HG02973 (cell line): ENCODE measurements around the gene PPP1R14B.
A peak's percentile ranks its signal among the peaks of the same experiment; 100 is the strongest.

Experiments used
- ATAC-seq: cut with Tn5 transposase; IDR thresholded peaks from one replicate; pipeline ENCODE4 v1.9.1; 2021; ENCODE audit warnings: moderate library complexity; ENCODE audit not compliant: unreplicated experiment

The PPP1R14B gene

DNA sequence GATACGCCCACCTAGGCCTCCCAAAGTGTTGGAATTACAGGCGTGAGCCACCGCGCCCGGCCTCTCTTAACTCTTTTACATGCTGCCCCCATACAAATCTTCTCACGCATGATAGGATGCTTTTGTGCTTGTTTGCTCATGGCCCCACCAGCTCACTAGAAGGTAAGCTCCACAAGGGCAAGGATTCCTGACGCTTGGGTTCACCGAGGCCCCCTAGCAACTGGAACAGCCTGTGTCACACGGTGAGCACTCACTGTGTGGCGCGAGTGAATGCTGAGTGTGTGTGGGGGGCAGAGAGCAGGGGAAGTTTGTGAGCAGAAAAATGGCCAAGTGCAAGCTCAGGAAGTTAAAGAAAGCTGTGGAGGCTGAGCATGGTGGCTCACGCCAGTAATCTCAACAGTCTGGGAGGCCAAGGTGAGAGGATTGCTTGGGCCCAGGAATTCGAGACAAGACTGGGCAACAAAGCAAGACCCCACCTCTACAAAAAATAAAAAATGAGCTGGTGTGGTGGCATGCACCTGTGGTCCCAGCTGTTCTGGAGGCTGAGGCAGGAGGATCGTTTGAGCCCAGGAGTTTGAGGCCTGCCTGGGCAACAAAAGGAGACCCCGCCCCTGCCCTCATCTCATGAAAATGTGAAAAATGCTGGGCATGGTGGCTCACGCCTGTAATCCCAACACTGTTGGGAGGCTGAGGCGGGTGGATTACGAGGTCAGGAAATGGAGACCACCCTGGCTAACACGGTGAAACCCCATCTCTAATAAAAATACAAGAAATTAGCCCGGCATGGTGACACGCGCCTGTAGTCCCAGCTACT lies 35.4 kb upstream of the PPP1R14B start:
- no peak for ATAC-seq

DNA sequence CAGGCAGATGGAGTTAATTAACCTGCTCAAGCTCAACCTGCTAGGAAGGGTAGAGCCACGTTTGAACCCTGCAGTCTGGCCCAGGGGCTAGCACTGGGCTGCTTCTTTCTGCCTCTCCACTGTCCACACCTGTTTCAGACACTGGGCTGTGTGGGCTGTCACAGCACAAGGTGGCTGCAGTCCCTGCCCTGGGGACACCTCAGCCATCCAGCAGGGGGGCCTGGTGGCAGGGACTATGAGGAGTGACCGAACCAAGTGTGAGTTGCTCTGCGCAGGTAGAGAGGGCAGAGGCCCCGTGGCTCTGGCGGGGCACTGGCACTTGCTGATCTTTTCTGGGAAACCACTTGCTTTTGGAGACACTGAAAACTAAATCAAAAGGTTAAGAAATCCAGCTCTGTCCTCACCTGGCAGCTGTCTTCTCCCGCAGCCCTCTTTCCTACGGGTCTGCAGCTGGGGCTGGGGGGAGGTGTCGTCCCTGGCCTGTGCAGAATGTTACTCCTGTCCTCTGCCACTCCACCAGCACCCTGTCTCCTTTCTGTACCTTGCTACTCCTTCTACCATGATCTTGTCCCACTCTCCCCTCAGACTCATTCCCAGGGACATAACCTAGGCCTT lies 31.9 kb upstream of the PPP1R14B start:
- no peak for ATAC-seq

DNA sequence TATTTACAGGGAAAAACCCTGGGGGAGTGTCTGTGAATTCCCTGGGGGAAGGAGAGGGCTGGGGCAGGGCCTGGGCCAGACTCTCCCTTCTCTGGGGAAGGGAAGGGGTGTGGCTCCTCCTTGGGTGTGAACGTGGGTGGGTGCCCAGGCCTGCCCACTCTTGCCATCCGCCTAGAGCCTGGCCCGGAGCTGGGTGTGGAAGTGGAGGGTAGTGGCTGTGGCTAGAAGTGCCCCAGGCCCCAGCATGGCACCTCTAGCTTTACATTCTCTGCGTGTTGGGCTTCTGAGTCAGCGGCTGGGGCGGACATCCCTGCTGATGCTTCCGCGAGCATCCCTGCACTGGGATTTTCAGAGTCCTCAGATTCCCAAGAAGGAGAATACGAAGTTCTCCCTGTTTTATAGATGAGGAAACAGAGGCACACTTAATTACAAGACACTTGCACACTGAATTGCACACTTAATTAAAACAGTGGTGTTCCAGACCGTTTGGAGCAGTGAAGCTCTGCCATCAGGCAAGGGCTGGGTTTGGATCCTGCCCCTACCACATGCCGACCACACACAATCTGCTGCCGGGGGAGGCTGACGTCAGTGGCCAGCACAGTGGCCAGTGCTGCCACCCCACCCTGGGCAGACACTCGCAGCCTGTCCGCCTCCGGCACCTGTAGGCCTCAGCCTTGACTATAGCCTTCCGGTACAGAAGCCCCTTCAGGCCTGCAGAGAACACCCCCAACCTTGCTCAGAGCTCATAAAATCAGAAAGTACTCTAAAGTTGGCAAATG lies 30.1 kb upstream of the PPP1R14B start:
- no peak for ATAC-seq

DNA sequence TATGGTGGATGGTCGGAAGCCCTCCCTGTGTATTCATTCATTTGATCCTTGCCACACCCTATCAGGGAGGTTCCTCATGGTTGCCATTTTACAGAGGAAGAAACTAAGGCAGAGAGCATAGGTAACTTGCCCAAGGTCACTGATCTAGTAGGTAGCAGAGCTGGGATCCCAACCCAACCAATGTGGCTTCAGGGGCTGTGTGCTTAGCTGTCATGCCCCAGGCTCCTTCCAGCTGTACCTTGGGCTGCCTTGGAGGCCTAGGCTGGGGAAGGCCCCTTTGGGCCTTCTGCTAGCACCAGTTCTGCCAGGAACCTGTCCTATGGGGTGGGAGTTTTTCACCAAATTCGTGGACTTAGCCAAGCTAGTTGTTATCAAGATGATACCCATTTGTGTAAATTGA lies 29.1 kb upstream of the PPP1R14B start:
- ATAC-seq: no peak

DNA sequence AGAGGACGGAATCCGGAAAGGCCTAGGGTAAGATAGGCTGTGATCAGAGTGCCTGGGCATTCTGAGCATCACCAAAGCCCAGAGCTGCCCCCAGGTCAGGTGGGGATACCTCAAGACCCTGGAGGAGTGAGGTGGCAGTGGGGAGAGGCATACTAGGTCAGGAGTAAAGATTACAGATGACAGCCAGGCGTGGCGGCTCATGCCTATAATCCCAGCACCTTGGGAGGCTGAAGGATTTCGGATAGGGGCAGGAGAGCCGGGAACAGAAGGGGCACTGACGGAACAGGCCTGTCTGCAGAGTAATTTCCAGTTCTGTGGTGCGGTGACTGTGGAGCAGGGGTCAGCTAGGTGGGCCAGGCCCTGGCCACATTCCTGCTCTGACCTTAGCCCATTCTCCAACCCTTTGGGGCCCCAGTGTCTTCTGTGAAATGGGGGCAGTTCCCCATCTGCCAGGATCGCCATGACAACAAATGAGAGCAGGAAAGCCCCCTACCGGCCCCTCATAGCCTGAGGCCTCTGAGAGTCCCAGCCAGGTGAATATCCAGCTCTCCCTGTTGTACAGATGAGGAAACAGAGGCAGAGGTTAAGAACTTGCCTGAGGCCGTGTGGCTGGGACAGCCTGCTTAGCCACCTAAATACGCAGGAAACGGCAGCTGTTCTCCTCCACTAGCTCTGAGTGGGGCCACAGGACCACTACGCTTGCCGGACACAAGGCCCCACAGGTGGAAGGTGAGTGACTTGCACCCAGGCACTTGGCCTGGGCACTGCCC lies 28.5 kb upstream of the PPP1R14B start:
- no peak for ATAC-seq

DNA sequence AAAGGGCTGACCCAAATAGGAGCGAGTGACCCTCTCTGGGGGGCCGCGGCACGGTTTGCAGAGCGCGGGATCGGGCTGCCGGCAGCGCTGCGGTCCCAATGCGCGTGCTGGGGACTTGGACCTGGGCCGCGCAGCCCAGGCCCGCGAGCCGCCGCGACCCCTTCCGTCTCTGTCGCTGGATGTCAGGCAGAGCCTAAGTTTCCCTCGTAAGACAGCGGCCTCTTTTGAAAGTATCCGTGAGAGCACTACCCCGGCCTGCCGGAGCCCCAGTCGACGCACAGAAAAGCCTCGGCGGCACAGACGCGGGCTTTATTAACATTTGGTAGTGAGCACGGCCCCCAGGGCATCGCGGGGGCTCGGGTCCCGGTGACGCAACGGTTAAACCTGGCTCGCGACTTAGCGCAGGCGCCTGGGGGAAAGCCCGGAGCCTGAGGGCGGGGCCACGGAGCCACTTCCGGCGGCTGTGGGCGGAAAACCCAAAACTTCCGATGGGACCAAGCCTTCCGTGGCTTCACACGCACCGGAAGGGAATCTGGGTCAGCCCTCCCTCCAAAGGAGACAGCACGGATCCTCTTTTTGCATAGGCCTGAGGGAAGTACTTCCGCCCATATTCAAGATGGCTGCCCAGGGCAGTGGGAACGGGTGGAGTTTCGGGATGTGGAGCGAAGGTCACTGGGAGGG lies 22.9 kb upstream of the PPP1R14B start:
- ATAC-seq: peak; percentile 51

DNA sequence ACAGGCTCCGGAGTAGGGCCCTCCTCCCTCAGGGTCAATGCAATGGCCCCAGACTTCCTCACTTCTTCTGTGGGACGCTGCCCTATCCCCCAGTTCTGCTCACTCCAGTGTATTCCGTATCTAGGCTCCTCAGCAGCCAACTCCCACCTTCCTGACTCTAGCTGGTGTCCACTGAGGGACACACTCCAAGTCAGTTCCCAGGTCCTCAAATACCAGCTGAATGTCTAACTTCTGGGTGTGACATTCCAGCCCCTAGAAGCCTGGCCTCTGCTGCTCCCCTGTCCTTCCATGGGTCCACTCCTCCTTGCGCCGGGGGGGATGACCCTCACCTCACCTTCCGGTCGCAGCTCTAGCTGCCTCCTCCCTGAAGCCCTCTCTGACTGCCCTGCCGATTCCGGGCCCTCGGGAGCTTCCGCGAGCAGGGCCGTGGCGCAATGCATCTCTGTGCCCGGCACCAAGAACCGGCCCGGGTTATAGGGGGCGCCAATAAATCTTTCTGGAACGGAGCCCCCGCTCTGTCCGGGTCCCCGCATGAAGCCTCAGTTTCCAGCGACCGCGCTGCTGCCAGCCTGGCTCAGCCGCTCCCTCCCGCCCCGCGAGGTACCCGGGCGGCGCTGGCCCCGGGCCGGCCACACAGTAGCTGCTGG lies 22.3 kb upstream of the PPP1R14B start:
- peak; percentile 10 for ATAC-seq

DNA sequence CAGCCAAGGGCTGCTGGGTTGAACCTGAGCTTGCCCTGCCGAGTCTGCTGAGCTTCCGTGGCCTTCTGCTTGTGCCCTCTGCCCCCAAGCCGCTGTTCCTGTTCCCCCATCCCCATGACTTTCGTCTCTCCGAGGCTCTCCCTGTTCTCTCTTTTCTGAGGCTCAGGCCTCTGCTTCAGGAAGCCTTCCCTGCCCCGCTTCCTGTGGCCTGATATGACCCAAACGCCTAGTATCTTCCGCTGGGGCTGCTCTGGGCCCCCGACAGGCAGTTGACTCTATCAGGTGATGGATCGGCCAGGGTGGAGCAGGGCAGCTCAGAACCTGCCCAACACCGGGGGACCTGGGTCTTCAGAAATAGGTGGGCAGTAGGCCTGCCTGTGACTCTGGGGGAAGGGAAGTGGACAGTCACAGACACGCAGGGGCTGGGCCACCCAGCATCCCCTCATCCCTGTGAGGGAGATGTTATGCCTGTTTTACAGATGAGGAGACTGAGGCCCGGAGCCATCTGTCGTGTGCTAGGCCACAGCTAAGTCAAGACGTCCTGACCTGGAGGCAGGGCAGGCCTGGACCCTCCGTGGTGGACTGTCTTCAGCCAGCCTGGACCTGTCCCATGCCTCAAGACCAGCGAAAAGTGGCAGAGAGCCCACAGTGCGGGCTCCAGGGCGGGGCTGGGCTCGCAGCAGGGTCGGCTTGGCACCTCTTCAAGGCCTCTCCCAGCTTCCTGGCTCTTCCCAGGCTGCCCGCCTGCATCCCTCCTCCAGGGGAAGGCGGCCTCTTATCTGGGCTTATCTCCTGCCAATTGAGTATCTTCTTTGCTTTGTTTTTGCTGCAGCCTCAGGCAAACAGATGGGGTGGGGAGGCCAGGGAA lies 21.5 kb upstream of the PPP1R14B start:
- ATAC-seq: no peak

DNA sequence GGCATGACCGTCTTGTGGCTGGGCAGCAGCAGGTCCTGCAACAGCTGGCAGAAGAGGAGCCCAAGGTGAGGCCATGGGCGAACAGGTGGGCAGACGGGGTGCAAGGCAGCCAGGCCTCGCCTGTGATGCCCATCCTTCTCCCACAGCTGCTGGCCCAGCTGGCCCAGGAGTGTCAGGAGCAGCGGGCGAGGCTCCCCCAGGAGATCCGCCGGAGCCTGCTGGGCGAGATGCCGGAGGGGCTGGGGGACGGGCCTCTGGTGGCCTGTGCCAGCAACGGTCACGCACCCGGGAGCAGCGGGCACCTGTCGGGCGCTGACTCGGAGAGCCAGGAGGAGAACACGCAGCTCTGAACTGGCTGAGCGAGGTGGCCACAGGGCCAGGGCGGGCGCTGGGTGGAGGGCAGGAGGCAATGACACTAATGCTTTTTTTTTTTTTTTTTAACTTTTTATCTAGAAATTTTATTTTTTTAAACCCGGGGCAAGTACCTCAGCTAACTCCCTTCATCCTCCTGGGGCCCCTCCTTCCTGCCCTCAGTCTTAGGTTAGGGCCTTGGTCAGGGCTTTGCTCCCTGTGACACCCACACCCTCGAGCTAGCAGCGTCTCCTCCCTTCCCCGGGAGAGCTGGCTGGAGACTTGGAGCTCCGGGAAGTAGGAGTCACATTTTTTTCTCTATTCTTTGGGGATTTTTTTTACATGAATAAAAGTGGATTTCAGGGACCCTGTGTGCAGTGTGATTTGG lies 20.6 kb upstream of the PPP1R14B start:
- ATAC-seq: no peak

DNA sequence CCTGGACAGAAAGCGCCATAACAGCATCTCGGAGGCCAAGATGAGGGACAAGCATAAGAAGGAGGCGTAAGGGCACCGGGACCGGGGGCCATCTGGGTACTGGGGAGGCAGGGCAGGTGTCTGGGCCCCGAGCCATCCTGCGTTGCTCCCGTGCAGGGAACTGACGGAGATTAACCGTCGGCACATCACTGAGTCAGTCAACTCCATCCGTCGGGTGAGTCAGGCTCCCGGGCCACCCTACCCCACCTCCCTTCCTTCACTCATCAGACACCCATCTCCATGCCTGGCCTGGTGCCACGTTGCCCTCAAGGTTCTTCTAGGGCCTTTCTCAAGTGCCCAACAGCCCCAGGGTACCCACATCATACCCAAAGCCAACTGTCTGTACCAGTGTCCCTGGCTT lies 19.6 kb upstream of the PPP1R14B start:
- no peak for ATAC-seq

DNA sequence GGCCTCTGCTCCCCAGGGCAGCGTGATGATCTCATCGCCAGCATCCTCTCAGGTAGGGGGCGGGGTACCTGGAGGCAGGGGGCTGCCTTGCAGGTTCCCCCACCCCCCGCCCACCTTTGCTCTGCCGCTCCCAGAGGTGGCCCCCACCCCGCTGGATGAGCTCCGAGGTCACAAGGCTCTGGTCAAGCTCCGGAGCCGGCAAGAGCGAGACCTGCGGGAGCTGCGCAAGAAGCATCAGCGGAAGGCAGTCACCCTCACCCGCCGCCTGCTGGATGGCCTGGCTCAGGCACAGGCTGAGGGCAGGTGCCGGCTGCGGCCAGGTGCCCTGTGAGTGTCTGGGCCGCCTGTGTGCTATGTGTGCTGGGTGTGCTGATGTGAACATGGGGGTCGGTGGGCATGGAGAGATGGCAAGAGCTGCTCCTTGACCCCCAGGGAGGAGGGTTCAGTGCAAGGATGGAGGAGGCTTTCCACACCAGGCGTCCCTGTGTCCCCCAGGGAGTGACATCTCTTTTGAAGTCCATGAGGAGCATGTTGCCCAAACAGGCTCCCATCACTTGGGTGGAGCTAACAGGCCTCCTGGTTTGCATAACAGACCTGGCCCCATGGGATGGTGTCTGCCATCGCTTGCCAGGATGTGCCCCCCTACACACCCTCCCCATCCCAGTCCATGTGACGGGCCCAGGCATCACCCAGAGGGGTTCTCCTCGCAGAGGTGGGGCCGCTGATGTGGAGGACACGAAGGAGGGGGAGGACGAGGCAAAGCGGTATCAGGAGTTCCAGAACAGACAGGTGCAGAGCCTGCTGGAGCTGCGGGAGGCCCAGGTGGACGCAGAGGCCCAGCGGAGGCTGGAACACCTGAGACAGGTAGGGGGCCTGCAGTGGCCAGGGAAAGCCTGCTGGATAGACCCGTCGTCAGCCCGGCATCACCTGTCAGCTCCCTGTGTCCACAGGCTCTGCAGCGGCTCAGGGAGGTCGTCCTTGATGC lies 18.7 kb upstream of the PPP1R14B start:
- no peak for ATAC-seq

DNA sequence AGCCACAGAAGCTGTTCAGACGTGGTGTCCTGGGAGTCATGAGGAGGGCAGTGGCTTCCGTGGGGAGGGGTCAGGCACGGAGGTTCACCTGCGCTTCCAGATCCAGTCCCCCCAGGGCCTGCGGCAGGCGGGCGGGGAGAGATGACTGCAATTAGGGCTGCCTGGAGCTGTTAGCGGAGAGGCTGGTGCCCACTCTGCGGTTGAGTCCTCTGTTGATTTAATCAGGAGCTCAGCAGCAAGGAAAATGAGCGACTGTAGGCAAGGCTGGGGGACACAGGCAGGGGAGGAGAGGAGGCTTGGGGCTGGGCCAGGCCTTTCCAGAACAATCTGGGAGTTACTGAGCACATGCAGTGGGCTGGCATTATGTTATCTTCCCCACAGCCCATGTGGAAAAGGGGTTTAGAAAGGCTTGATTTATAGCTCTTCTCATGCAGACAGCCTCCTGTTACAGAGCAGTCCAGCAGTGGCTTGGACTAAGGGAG lies 17.7 kb upstream of the PPP1R14B start:
- no peak for ATAC-seq

DNA sequence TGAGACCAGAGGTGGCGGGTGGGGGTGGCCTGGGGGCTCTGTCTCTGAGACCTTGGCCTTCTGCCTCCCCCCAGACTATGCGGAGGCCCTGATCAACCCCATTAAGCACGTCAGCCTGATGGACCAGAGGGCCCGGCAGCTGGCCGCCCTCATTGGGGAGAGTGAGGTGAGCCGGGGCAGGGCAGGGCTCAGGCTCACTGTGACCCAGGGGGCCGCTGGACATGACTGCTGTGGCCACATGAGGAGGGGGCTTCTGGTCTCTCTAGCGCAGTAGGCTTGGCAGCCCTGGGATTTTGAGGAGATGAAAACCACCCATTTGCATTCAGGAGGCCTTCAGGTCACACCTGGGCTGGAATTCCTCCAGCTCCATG lies 17.2 kb upstream of the PPP1R14B start:
- ATAC-seq: no peak

DNA sequence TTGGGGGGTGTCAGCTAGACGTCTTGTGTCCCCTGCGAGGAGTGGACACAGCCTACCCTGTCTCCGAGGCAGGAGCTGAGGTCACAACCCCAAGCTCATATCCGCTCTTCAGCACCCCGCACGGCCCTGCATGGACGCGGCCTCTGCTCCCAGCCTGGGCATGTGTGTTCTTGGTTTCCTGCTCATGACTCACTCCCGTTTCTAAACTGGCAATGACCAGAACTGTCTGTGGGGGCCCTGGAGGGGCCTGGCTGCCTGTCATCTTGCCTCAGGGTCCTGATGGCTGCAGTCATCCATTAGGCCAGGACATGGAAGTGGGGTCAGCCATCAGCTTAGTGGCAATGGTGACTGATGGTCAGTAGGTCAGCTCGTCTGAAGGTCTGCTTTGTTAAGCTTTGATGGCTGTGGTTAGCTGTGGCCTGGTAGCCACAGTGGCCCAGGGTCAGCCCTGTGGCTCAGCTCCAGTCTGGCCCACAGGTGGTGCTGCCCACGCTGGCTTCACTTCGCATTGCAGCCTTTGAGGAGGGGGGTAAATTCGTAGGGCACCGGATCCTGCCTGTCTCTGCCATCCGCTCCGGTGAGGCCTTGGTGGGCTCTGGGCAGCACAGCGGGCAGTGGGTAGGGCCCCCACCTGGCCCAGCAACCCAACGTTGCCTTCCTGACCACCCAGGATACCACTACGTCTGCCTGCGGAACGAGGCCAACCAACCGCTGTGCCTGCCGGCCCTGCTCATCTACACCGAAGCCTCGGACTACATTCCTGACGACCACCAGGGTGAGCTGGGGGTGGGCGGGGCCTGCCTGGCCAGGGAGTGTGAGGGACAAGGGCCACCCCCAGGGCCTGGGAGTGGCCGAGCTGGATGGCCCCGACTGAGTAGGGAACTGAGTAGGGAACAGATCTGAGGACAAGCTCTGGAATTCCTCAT lies 16.5 kb upstream of the PPP1R14B start:
- ATAC-seq: no peak

DNA sequence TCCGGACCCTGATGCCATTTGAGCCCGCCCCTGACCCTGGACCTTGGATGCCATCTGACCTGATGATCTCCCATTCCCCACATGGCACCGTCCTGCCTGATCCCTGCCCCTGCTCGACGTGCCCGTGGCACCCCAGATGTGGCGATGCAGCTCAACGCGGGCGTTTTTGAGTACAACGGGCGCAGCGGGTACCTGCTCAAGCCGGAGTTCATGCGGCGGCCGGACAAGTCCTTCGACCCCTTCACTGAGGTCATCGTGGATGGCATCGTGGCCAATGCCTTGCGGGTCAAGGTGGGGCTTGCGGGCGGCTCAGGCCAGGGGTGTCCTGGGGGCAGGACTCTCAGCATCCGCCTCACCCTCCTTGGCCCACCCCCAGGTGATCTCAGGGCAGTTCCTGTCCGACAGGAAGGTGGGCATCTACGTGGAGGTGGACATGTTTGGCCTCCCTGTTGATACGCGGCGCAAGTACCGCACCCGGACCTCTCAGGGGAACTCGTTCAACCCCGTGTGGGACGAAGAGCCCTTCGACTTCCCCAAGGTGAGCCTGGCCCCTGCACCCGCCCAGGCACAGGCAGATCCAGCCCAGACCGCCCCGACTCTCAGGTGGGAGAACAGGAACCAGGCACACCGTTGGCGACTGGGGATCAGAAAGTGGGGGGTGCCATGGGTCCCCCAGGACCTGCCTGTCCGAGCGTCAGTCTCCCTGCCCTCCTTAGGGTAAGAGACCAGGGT lies 15.7 kb upstream of the PPP1R14B start:
- ATAC-seq: no peak
